ENCODE results near the gene NF2. TPM values are rescaled to one million over a fixed set of nuclear protein-coding genes. Genes with fewer than 3 reads are reported as not detected.
A peak's percentile ranks its signal among the peaks of the same experiment; 100 is the strongest.

Gene NF2
- total RNA-seq, 1 experiment from 2014 or later, result 47.7 TPM

GRCh38 chr22:29684244-29684643, 80.8 kb downstream of the NF2 start:
- DNase-seq (ENCODE audit: low read depth, low spot score), result no peak
- in situ Hi-C loops (cut with HindIII; ENCODE audit: low pct_unique_long_range_greater_than_20kb, low sequenced_read_pairs), result no loop called here

- in situ Hi-C loops (cut with HindIII; ENCODE audit: low pct_unique_long_range_greater_than_20kb, low sequenced_read_pairs), result no loop called here
- DNase-seq (ENCODE audit: low read depth, low spot score), result no peak
Observed at GRCh38 chr22:29689206-29689879, 85.9 kb downstream of the NF2 start.

- in situ Hi-C loops (cut with HindIII; ENCODE audit: low pct_unique_long_range_greater_than_20kb, low sequenced_read_pairs), result no loop called here
- DNase-seq (ENCODE audit: low read depth, low spot score), result peak; percentile 59
Observed at GRCh38 chr22:29689880-29690213, 86.4 kb downstream of the NF2 start.

GRCh38 chr22:29690476-29690875, 87.0 kb downstream of the NF2 start:
- no peak for DNase-seq (ENCODE audit: low read depth, low spot score)
- in situ Hi-C loops (cut with HindIII; ENCODE audit: low pct_unique_long_range_greater_than_20kb, low sequenced_read_pairs), result no loop called here

- DNase-seq (ENCODE audit: low read depth, low spot score), result no peak
- in situ Hi-C loops (cut with HindIII; ENCODE audit: low pct_unique_long_range_greater_than_20kb, low sequenced_read_pairs), result no loop called here
Observed at GRCh38 chr22:29691636-29692326, 88.3 kb downstream of the NF2 start.

GRCh38 chr22:29692327-29692640, 88.9 kb downstream of the NF2 start:
- DNase-seq (ENCODE audit: low read depth, low spot score), result no peak
- in situ Hi-C loops (cut with HindIII; ENCODE audit: low pct_unique_long_range_greater_than_20kb, low sequenced_read_pairs), result no loop called here

- DNase-seq (ENCODE audit: low read depth, low spot score), result no peak
- in situ Hi-C loops (cut with HindIII; ENCODE audit: low pct_unique_long_range_greater_than_20kb, low sequenced_read_pairs), result no loop called here
Observed at GRCh38 chr22:29693161-29693560, 89.7 kb downstream of the NF2 start.

GRCh38 chr22:29693671-29694070, 90.2 kb downstream of the NF2 start:
- DNase-seq (ENCODE audit: low read depth, low spot score), result no peak
- in situ Hi-C loops (cut with HindIII; ENCODE audit: low pct_unique_long_range_greater_than_20kb, low sequenced_read_pairs), result no loop called here

GRCh38 chr22:29695129-29695926, 91.9 kb downstream of the NF2 start:
- in situ Hi-C loops (cut with HindIII; ENCODE audit: low pct_unique_long_range_greater_than_20kb, low sequenced_read_pairs), result no loop called here
- no peak for DNase-seq (ENCODE audit: low read depth, low spot score)

GRCh38 chr22:29697853-29698598, 94.6 kb downstream of the NF2 start:
- in situ Hi-C loops (cut with HindIII; ENCODE audit: low pct_unique_long_range_greater_than_20kb, low sequenced_read_pairs), result no loop called here
- no peak for DNase-seq (ENCODE audit: low read depth, low spot score)

GRCh38 chr22:29700206-29700899, 96.9 kb downstream of the NF2 start:
- in situ Hi-C loops (cut with HindIII; ENCODE audit: low pct_unique_long_range_greater_than_20kb, low sequenced_read_pairs), result no loop called here
- no peak for DNase-seq (ENCODE audit: low read depth, low spot score)

- no peak for DNase-seq (ENCODE audit: low read depth, low spot score)
- in situ Hi-C loops (cut with HindIII; ENCODE audit: low pct_unique_long_range_greater_than_20kb, low sequenced_read_pairs), result no loop called here
Observed at GRCh38 chr22:29700900-29701154, 97.4 kb downstream of the NF2 start.

- in situ Hi-C loops (cut with HindIII; ENCODE audit: low pct_unique_long_range_greater_than_20kb, low sequenced_read_pairs), result no loop called here
- no peak for DNase-seq (ENCODE audit: low read depth, low spot score)
Observed at GRCh38 chr22:29701155-29701999, 97.9 kb downstream of the NF2 start.

- peak; percentile 14 for DNase-seq (ENCODE audit: low read depth, low spot score)
- in situ Hi-C loops (cut with HindIII; ENCODE audit: low pct_unique_long_range_greater_than_20kb, low sequenced_read_pairs), result no loop called here
Observed at GRCh38 chr22:29702000-29702930, 98.8 kb downstream of the NF2 start.

- in situ Hi-C loops (cut with HindIII; ENCODE audit: low pct_unique_long_range_greater_than_20kb, low sequenced_read_pairs), result no loop called here
- no peak for DNase-seq (ENCODE audit: low read depth, low spot score)
Observed at GRCh38 chr22:29702931-29703501, 99.6 kb downstream of the NF2 start.
